Endothelial cell (in vitro differentiated cells): Measurements from ENCODE around the gene FOXC1. TPM values are rescaled to one million over a fixed set of nuclear protein-coding genes. Genes with fewer than 3 reads are reported as not detected.

Experiments used
- DNase-seq: peaks from one replicate; pipeline ENCODE4 v3.0.0; 2021; ENCODE audit warnings: low spot score
- H3K27ac Mint-ChIP-seq: one replicate; pipeline ENCODE4 v1.8.0; 2021; ENCODE audit warnings: mixed read lengths, inconsistent platforms; ENCODE audit not compliant: unreplicated experiment
- H3K27me3 Mint-ChIP-seq: one replicate; pipeline ENCODE4 v1.8.0; 2021; ENCODE audit warnings: mild to moderate bottlenecking, moderate library complexity, mixed read lengths, inconsistent platforms; ENCODE audit not compliant: unreplicated experiment
- H3K36me3 Mint-ChIP-seq: one replicate; pipeline ENCODE4 v1.8.0; 2021; ENCODE audit warnings: mild to moderate bottlenecking, low read depth, mixed read lengths, inconsistent platforms; ENCODE audit not compliant: unreplicated experiment
- H3K4me1 Mint-ChIP-seq: one replicate; pipeline ENCODE4 v1.8.0; 2021; ENCODE audit warnings: mild to moderate bottlenecking, mixed read lengths, inconsistent platforms; ENCODE audit not compliant: unreplicated experiment
- H3K4me3 Mint-ChIP-seq: one replicate; pipeline ENCODE4 v1.8.0; 2021; ENCODE audit warnings: mild to moderate bottlenecking, mixed read lengths, inconsistent platforms; ENCODE audit not compliant: unreplicated experiment
- H3K9me3 Mint-ChIP-seq: one replicate; pipeline ENCODE4 v1.8.0; 2021; ENCODE audit warnings: mixed read lengths, inconsistent platforms; ENCODE audit not compliant: unreplicated experiment
- CTCF ChIP-seq: fragments of 200-600 bp; sonication (generic); IDR thresholded peaks from one replicate; pipeline ENCODE4 v1.5.0; 2021; ENCODE audit warnings: antibody characterized with exemption; ENCODE audit not compliant: unreplicated experiment
- total RNA-seq: library from RNA; stranded (reverse); fragmentation: NEBNext Ultra II Directional; extraction: Animal tissue kit (Norgen Biotek cat#: 25700); gene quantifications from one replicate; pipeline ENCODE4 v1.2.1, GENCODE V29; 2021; ENCODE audit not compliant: unreplicated experiment

FOXC1 gene
- total RNA-seq, 1 donor from 2014 or later = 112 TPM

- Mint-ChIP-seq H3K4me3 (no peak overlapping the region), H3K27me3 (no peaks in the 10 kb centered on the region), H3K36me3 (no peaks in the 10 kb centered on the region), H3K27ac (no peak overlapping the region), H3K4me1 (no peaks in the 10 kb centered on the region), H3K9me3 (no peaks in the 10 kb centered on the region)
- no peak for TF ChIP-seq CTCF
- DNase-seq = no peak
Observed at GRCh38 chr6:1581120-1581991, 28.4 kb upstream of the FOXC1 start.

GRCh38 chr6:1584146-1584545 is 25.6 kb upstream of the FOXC1 start:
- H3K36me3 Mint-ChIP-seq = no peaks in the 10 kb centered on the region
- no peak for TF ChIP-seq CTCF
- H3K27ac Mint-ChIP-seq = no peak overlapping the region
- no peaks in the 10 kb centered on the region for H3K4me1 Mint-ChIP-seq
- H3K9me3 Mint-ChIP-seq = no peaks in the 10 kb centered on the region
- DNase-seq = no peak
- no peaks in the 10 kb centered on the region for H3K27me3 Mint-ChIP-seq
- no peak overlapping the region for H3K4me3 Mint-ChIP-seq

GRCh38 chr6:1584996-1585668 is 24.6 kb upstream of the FOXC1 start:
- H3K4me1 Mint-ChIP-seq = no peaks in the 10 kb centered on the region

GRCh38 chr6:1585669-1586049 is 24.1 kb upstream of the FOXC1 start:
- TF ChIP-seq CTCF = no peak
- no peak overlapping the region for H3K4me3 Mint-ChIP-seq
- H3K4me1 Mint-ChIP-seq = no peaks in the 10 kb centered on the region
- H3K9me3 Mint-ChIP-seq = no peaks in the 10 kb centered on the region
- no peak overlapping the region for H3K27ac Mint-ChIP-seq
- H3K36me3 Mint-ChIP-seq = no peaks in the 10 kb centered on the region
- no peak for DNase-seq
- no peaks in the 10 kb centered on the region for H3K27me3 Mint-ChIP-seq

More at GRCh38 chr6:1584996-1585668, 24.6 kb upstream of the FOXC1 start:
- no peak overlapping the region for H3K4me3 Mint-ChIP-seq
- H3K36me3 Mint-ChIP-seq = no peaks in the 10 kb centered on the region
- no peak overlapping the region for H3K27ac Mint-ChIP-seq
- no peaks in the 10 kb centered on the region for H3K9me3 Mint-ChIP-seq
- DNase-seq = no peak
- H3K27me3 Mint-ChIP-seq = no peaks in the 10 kb centered on the region
- no peak for TF ChIP-seq CTCF

- Mint-ChIP-seq H3K36me3 (no peaks in the 10 kb centered on the region), H3K27ac (no peak overlapping the region), H3K4me3 (no peak overlapping the region), H3K27me3 (no peaks in the 10 kb centered on the region), H3K4me1 (no peaks in the 10 kb centered on the region), H3K9me3 (no peaks in the 10 kb centered on the region)
- TF ChIP-seq CTCF = no peak
- DNase-seq = no peak
Observed at GRCh38 chr6:1586256-1586655, 23.5 kb upstream of the FOXC1 start.
